Right renal pelvis (tissue), 4 donors: ENCODE results near the gene SCAI. TPM values are rescaled to one million over a fixed set of nuclear protein-coding genes. Genes with fewer than 3 reads are reported as not detected.
"Not testable (repeated sequence)": the region's sequence is repeated elsewhere in the genome, so short reads cannot be mapped to it uniquely, and the experiment has no call there.

ENCODE experiments used
- DNase-seq, 4 donors: peaks; one replicate each; pipeline ENCODE4 v3.0.0-alpha.2; 2013; ENCODE audit warnings: low read depth in 4 of 4, low spot score in 3 of 4, missing footprints in 1 of 4
- polyA plus RNA-seq, 4 donors: library from polyadenylated mRNA; unstranded; fragments of 120-200 nt; gene quantifications; one replicate each; pipeline ENCODE4 v1.2.1, GENCODE V29; 2013; ENCODE audit not compliant: insufficient read length in 4 of 4

Gene SCAI
- 10 to 100 TPM in 3 of 4 donors, 1 to 10 TPM in 1; 8.9 to 12.4 (median 11.0) TPM for polyA plus RNA-seq

DNA sequence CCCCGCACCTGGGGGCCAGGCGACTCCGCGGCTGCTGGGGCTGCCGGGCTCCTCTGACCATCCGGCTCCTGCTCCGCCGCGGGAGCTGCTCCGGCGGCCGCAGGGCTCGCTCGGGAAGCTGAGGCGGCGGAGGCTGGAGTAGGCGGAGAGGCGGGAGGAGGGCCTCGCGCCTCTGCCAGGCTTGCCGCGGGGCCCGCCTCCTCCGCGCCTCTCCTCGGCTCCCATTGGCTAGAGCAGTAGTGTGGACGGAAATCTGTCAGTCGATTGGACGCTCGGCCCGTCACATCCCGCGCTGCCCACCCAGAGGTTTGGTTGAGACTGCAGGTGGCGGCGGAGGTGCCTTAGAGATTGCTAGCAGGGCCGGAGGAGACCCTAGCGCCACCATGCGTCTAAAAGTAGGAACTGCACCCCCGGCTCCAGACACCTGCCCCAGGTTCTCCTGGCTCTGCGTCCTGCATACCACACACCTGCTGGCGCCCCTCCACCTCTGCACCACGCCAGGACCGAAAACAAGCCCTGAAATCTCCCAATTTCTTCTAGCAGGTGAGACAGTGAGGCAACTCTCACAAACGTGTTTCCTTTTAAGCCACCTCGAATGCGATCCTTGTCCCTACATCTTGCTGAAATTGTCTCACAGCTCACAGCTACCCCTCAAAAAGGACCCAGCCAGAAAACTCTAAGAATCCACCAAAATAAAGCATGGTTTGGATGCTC lies at the start of gene SCAI:
TSS of gene SCAI (minus strand) at position 152 of the 714 bp plus-strand sequence. CDS start at position 61, 91 bp downstream.
- DNase-seq = peak; percentile 94 to 97 (median 96)

DNA sequence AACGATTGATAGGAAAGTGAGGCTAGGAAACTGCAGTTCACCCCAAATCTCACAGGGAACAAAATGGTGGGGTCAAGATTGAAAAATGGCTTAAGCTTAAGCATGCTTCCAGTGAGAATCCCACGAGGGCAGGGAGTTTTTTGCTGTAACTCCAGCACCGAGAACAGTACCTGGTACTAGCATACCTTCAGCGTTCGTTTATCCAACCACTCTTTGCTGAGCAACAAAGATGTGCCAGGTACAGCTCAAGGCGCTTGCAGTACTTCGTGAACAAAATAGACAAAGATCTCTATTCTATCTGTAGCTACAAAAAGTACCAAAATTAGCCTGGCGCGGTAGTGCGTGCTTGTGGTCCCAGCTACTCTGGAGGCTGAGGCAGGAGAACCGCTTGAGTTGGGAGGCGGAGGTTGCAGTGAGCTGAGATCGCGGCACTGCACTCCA lies 47.1 kb upstream of the SCAI start:
- DNase-seq = no peak

DNA sequence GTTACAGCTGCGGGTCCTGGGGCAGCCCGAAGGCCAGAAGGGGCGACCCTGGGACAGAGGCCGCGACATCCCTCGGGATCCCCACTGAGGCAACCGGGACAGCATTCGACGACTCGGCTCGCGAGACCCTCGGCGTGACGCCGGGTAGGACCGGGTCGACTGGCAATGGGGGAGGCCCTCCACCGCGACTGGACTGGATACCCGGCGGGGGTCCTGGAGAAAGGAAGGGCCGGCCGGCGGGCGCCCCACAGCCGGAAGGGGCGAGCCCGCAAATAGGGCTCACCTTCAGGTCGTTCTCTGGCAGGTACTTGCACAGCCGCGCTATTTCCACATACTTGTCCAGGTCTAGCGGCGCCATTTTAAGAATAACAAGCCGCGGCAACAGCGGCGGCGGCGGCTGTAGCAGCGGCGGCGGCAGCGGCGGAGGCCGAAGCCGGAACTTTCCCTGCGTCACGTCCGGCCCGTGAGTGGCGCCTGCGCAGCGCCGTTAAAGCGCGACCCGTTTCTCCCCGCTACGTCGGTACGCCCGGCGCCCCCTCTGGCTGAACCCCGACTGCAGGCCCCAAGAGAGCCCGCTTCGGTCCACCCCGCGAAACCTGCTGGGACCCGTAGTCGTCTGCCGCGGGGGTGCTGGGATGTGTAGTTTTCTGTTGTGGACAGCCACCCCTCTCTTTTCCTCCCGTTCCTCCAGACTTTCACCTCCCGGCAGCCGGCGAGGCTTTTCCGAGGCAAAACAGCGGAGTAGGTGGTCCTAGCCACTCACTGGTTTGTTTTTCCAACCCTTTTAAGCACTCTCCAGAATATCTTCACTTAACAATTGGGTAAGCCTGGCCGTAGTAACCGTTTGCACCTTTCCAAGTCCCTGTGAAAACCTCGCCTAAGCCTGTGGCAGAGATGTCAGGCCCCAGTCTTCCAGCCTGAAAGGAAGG lies 46.3 kb upstream of the SCAI start, which contains the start of gene PPP6C:
TSS of gene PPP6C (minus strand) at position 443 of the 929 bp plus-strand sequence. CDS start at position 358, 85 bp downstream.
- DNase-seq = peak; percentile 89 to 93 (median 92)

DNA sequence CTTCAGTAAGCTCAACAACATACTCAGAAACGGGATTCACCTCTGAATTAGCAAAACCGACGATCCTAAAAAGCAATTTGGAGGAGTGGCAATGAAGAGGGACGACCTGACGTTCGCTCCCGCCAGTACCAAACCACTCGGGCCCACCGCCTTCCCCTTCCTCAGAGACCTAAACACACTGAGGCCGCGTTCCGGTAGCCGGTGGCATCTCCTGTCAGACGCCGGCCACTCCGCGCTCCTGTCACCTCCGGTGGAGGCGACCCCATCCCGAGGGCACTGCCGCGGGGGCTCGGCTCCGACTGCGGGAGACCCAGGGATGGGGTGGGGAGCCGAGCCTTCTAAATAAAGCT lies 45.7 kb upstream of the SCAI start:
- DNase-seq = no peak

DNA sequence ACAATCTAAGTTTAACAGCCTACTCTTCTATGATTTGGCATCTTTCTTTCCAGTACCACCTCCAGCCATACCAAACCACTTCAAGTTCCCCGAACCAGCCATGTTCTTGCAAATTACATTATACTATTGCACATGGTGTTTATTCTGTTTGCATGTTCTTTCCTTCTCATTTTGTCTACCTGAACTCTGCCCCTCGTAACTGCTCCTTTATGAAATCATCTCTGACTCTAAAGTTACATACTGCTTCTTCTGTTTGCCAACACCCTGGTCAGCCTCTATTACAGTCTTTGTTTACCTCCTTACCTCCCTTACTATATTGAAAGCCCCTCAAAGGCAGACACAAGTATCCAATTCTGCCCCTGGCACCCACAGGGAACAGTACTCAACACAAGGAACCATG lies 40.2 kb upstream of the SCAI start:
- no peak for DNase-seq

DNA sequence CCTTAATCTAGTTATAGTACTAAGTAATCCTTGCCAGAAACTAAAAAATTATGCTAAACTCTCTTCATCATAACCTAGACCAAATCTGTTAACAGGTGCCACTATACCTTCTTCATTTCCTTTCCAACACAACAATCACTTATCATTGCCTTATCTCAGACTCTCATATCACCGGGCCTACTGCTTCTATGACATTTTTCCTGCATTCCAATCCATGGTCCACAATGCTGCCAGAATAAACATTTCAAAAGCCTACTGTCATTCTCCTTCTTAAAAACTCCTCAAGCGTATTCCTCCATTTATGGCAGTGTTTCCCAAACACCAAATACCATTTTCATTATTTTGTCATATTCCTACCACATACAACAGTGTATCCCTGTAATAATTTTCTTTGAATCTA lies 39.7 kb upstream of the SCAI start:
- no peak for DNase-seq

DNA sequence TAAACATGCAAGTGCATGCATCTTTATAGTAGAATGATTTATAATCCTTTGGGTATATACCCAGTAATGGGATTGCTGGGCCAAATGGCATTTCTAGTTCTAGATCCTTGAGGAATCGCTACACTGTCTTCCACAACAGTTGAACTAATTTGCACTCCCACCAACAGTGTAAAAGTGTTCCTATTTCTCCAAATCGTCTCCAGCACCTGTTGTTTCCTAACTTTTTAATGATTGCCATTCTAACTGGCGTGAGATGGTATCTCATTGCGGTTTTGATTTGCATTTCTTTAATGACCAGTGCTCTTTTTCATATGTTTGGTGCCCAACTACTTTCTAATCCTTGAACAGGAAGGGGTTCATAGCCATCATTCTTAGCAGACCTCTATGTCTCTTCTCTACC lies 38.4 kb upstream of the SCAI start:
- DNase-seq = not testable (repeated sequence)

DNA sequence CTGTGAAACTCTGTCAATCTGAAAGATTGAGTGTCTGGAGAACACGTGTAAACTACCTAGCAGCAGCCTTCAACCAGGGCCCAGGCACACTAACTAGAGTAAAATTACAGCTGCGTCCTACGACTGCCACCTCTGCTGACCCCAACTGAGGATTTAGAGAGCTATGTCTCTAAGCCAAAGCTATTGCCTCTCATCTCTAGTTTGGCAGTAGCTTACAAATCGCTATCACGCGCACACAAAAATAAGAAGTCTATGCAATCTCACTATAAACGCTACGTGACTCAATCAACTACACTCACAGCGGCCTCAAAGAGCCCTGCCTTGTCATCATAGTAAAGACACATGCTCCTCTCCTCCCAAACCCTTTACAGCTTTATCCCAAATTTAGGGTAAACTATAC lies 37.5 kb upstream of the SCAI start:
- DNase-seq = no peak

DNA sequence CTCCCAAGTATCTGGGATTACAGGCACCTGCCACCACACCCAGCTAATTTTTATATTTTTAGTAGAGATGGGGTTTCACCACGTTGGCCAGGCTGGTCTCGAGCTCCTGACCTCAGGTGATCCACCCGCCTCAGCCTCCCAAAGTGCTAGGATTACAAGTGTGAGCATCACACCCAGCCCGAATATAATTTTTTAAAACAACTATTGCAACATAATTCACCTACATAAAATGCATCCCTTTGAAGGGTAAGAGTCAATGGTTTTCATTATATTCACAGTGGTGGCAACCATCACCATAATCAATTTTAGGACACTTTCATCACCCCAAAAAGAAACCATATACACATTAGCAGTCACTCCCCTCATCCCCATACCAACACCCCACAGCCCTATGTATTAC lies 36.4 kb upstream of the SCAI start:
- DNase-seq = not testable (repeated sequence)

DNA sequence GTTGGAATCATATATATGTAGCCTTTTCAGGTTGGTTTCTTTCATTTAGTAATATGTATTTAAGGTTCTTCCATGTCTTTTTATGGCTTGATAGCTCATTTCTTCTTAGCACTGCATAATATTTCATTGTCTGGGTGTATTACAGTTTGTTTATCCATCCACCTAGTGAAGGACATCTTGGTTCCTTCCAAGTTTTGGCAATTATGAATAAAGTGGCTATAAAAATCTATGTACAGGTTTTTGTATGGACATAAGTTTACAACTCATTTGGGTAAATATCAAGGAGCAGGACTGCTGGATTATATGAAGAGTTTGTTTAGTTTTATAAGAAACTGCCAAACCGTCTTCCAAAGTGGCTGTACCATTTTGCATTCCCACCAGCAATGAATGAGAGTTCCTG lies 34.6 kb upstream of the SCAI start:
- no peak for DNase-seq

DNA sequence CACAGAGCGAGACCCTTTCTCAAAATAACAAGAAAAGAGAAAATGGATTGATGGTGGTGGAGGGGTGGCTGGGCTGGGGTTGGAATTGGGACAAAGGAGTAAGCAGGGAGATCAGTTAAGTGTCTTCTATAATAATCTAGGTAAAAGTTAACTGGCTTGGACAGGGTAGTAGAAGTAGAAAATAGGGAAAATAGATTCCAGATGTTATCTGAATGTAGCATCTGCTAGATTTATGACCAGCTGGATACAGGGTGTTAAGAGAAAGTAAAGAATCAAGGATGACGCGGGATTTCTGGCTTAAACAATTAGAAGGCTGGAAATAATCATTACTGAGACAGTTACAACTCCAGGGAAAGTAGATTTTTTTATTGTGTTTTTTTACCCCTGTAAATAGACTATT lies 33.3 kb upstream of the SCAI start:
- no peak for DNase-seq

DNA sequence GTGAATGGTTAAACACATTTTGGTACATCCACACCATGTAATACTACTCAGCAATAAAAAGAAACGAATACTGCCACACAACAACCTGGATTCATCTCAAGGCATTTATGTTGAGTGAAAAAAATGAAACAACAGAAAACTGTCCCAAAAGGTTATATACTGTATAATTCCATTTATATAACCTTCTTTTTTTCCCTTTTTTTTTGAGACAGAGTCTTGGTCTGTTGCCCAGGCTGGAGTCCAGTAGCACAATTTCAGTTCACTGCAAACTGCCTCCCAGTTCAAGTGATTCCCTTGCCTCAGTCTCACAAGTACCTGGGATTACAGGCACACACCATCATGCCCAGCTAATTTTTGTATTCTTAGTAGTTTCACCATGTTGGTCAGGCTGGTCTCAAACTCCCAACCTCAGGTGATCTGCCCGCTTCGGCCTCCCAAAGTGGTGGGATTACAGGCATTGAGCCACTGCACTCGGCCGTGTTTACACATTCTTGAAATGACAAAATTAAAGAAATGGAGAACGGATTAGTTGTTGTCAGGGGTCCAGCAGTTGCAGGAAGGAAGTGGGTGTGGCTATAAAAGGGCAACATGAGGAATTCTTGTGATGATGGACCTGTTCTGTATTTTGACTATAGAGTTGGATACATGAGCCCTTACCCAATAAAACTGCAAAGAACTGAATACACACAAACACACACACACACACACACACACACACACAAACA lies 28.9 kb upstream of the SCAI start:
- DNase-seq = no peak

DNA sequence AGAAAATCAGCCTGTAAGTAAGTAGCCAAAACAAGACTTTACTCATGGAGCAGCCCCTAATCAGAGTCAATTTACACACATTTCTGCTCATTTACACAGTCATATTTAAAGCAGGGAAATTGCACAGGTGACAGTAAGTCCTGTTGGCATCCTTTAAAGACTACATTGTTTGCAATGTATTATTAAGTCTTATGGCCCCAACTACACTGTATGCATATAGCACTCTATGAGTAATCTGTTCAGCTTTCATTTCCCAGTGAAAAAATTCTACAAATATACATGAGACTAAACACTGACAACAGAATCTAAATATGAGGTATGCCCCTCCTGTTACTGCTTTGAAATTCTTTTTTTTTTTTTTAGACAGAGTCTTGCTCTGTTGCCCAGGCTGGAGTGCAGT lies 26.6 kb upstream of the SCAI start:
- no peak for DNase-seq

DNA sequence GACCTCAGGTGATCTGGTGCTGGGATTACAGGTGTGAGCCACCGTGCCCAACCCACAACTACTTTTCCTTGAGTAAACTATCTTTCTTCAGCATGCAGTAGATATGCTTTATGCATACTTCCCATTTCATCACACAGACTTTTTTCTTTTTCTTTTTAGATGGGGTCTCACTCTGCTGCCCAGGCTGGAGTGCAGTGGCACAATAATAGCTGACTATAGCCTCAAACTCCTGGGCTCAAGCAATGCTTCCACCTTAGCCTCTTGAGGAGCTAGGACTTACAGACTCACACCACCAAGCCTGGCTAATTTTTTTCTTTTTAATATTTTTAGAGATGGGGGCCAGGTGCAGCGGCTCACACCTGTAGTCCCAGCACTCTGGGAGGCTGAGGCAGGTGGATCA lies 23.4 kb upstream of the SCAI start:
- DNase-seq = no peak

DNA sequence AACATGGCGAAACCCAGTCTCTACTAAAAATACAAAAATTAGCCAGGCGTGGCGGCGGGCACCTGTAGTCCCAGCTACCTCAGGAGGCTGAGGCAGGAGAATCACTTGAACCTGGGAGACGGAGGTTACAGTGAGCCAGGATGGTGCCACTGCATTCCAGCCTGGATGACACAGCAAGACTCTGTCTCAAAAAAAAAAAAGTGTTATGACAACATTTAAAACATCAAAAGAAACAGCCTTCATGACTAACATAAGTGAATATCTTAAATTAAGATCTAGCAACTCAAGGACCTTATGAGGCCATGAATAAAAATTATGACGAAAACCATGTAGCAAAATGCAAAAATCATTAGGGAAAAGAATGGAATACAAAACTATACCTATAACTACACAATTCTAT lies 19.6 kb upstream of the SCAI start:
- DNase-seq = not testable (repeated sequence)

DNA sequence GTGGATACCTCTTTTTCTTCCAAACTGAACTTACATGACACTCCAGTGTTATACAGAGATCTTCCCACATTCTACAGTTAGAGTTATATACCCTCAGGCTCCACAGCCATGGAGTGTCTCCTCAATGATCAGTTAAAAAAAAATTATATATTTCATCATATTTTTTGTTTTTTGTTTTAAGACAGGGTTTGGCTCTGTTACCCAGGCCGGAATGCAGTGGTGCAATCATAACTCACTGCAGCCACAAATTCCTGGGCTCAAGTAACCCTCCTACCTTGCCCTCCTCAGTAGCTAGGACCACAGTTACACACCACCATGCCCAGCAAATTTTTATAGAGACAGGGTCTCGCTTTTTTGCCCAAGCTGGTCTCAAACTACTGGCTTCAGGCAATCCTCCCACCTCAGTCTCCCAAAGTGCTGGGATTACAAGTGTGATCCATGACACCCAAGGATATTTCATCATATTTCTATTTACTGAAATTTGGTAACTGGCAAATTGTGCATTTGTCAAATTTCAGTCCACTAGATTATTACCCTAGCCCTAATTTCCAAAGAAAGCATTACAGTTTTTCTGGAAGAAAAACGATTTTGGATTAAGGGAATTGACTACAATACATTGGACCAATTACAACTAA lies 18.1 kb upstream of the SCAI start:
- DNase-seq = no peak

DNA sequence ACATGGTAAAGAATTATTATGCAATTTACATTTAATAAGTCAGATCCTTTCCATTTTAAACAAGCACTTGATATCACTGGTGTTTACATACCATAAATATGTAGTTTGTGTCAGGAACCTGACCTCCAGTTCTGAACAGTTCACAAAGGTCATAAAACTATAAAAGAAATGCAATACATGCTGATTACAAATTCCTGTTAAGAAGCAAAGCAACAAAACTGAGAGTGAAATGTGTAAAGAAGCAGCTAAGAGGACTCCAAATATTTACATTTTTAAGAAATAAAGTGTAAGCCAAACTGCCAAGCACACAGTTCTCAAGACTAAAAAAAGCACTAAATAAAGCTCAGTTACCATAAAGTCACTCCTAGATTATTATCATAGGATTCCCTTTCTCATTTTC lies 17.4 kb upstream of the SCAI start:
- DNase-seq = no peak

DNA sequence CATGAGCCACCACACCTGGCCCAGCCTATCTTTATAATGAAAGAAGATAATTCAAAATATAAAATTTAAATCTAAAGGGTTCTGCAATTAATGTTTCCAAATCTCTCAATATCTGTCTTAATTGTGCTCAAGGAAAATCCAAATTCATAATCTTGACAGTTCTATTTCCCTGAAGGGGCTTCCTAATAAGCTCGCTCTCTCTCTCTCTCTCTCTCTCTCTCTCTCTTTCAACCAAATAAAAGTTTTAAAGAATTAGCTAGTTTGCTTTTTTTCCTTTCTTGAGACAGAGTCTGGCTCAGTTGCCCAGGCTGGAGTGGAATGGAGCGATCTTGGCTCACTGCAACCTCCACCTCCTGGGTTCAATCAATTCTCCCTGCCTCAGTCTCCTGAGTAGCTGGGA lies 13.2 kb upstream of the SCAI start:
- DNase-seq = no peak

DNA sequence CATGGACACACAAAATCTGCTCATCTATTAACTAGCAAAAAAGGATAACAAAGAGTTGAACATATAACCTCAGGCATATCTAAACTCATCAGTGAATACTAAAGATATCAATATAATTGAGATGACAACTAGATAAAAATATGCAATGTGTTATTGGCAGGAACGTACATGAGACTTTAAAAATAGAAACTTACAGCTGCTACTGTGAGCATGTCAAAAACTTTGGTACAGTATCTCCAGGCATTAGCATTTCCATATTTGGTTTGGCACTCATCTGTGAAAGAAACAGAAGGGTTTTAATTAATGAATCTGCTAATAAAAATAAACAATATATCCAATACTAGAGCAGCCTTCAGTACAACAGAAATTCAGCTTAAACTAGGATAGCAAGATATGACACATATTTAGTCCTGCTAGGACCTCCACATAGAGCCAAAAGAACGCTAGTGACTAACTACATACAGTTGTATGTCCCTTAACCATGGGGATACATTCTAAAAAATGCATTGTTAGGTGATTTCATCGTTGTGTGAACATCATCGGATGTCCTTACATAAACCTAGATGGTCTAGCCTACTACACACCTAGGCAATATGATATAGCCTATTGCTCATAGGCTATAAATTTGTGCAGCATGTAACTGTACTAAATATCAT lies 10.5 kb upstream of the SCAI start:
- DNase-seq = no peak

DNA sequence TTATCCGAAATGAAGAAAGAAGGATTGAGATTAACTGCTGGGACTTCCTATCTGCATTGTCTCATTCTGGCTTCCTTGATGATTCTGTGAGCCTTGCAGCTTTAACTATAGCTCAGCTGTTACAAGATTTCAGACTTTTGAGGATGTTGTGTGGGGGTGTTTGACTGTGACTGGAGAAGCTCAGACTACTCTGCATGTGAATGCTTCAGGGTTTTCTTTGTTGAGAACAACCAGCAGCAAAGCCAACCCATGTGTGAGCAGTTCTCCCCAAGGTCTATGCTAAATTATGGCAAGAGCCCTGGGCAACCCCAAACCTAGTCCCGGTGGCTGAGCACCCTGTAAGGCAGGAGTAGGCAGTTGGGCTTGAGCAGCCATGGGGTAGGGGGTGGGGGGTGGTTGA lies 8.4 kb upstream of the SCAI start:
- no peak for DNase-seq
